C1 segment of cervical spinal cord (tissue), 14 donors: ENCODE data around the gene TPK1.
"Not testable (repeated sequence)": the region's sequence is repeated elsewhere in the genome, so short reads cannot be mapped to it uniquely, and the experiment has no call there.

Source experiments
- DNase-seq, 14 donors: peaks; one replicate each; lab custom pipeline; 2025; lab: John Stamatoyannopoulos, UW

The TPK1 gene

DNA sequence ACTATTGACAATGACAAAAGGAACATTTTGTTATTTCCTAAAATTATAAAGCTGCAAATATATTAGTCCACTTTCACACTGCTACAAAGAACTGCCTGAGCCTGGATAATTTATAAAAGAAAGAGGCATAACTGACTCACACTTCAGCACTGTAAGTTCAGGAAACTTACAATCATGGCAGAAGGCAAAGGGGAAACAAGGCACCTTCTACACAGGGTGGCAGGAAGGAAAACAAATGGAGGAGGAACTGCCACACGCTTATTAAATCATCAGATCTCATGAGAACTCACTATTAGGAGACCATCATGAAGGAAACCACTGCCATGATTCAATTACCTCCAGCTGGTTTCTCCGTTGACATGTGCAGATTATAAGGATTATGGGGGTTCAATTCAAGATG is 203.1 kb downstream of the TPK1 start:
- no peak for DNase-seq

DNA sequence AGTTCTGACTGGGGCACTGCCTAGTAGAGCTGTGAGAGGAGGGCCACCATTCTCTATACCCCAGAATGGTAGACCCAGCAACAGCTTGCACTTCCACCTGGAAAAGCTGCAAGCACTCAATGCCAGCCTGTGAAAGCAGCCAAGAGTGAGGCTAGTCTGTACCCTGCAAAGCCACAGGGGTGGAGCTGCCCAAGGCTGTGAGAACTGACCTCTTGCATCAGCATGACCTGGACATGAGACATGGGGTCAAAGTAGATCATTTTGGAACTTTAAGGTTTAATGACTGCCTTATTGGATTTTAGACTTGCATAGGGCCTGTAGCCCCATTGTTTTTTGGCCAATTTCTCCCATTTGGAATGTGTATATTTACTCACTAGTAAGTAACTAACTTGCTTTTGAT is 206.3 kb downstream of the TPK1 start:
- DNase-seq: no peak

DNA sequence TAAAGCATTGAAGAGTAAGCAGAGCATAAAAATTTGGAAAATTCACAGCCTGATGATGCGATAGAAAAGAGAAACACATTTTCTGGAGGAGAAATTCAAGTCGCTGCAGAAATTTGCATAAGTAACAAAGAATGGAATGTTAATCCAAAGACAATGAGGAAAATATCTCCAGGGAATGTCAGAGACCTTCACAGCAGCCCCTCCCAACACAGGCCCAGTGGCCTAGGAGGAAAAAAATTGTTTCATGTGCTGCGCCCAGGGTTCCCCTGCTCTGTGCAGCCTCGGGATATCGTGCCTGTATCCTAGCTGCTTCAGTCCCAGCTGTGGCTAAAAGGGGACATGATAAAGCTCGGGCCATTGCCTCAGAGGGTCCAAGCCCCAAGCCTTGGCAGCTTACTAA is 206.8 kb downstream of the TPK1 start:
- no peak for DNase-seq

DNA sequence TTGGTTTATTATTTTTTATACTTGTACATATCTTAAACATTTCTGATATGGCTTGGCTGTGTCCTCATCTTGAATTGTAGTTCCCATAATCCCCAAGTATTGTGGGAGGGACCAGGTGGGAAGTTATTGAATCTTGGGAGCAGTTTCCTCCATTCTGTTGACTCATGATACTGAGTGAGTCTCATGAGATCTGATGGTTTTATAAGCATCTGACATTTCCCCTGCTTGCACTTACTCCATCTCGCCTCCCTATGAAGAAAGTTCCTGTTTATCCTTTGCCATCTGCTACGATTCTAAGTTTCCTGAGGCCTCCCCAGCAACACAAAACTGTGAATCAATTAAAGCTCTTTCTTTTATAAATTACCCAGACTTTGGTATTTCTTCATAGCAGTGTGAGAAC is 207.7 kb downstream of the TPK1 start:
- no peak for DNase-seq

DNA sequence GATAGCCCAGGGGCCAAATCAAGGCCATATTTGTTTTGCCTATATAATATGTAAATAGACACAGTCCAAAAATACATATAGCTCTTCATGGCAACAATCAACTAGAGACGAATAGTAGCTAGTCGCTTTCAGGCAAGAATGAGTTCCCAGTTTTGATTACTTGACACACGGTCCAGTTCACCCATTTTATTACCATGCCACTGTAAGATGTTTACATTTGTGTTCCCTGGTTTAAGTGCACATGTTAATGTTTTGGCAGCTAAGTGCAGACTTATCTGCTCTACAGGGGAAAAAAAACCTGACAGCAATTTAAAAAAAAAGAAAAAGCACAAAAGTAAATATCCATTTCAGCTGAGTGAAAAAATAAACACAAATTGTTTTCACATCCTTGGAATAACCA is 213.1 kb downstream of the TPK1 start:
- DNase-seq: no peak

DNA sequence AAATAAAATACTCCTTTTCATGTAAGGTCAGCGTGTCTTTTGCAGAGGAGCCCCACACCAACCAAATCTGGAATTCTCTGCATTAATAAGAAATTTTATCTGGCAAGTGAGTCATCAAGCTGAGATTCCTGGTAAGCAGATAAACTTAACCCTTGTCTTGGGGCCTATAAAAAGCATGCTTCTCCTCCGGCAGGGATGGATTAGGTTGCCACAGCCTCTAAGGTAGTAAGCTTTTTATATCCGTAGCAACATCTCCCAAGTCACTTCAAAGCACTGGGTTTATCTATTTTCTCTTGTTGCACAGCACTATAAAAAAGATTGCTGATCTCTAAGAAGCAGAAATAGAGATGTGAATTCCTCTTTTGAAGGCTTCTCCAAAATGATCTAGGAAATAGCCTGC is 229.6 kb downstream of the TPK1 start:
- DNase-seq: no peak

DNA sequence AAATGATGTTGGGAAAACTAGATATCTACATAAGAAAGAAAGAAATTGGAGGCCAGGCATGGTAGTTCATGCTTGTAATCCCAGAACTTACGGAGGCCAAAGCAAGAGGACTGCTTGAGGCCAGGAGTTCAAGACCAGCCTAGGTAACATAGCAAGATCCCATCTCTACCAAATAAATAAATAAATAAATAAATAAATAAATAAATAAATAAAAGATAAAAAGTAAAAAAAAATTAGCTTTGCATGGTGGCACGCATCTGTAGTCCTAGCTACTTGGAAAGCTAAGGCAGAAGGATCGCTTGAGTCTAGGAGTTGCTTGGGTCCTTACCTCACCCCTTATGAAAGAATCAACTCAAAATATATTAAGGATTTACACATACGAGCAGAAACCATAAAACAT is 238.9 kb downstream of the TPK1 start:
- no peak for DNase-seq

DNA sequence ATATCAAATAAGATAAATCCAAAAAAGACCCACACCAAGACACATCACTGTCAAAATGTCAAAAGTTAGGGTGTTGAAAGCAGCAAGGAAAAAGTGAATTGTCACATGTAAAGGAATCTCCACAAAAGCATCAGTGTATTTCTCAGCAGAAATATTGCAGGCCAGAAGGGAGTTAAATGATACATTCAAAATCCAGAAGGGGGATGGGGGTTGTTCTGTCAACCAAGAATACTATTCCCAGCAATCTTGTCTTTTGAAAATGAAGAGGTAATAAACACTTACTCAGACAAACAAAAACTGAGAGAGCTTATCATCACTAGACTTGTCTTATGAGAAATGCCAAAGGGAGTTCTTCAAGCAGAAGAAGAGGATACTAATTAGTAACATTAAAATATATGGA is 241.3 kb downstream of the TPK1 start:
- no peak for DNase-seq

DNA sequence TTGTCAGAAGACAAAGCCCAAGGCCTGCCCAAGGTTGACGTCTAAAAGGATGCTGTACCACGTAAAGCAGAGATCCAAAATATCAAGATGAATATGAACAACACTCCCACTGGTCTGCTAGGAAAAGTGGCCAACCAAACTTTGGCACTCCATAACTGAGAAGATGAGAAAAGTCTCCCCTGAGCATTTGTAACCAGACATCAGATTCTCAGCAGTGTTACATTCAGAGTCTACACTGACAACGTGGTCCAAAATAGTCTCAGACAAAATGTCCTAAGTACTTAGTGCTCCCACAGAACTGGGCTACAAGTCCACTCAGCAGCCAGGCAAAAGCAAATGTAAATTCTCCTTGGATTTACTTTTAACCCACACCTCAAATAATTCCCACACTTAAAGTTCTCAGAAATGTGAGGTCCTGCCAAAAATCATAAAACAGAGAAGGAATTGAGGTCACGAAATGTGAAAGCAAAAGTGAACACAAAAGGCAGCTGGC is 247.2 kb downstream of the TPK1 start:
- no peak for DNase-seq

DNA sequence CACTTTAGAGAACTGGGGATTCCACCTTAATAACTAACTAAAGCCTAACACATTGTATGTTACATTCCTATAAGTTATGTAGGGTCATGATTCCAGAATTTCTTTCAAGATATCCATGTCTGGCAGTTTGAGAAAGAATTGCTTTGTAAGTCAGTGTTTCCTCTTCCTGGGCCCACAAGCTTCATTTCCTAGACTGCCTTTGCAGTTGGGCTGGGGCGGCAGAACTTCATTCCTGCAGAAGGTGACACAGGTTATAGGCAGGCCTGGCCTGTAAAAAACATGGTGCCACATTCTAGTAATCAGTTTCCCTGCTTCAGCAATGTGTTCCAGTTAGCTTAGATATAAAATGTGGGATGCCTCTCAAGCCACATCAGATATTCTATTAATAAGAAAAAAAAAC is 248.2 kb downstream of the TPK1 start:
- no peak for DNase-seq

DNA sequence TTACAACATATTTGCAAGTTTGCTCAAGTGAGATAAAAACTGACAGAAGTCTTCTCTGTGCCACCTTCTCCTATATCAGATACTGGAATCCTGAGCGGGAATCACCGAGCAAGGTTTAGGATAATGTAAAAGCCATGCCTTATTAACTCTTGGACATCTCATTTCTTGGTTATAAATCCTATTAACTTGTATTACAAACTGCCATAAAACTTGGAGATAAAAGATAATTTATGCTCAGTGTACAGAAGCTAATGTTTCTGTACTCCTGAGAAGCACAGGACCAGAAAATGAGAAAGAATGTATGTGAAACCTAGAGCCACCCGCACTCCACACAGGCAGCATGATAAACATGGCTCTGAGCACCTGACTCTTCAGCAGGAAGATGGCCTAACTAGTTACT is 251.1 kb downstream of the TPK1 start:
- DNase-seq: no peak

DNA sequence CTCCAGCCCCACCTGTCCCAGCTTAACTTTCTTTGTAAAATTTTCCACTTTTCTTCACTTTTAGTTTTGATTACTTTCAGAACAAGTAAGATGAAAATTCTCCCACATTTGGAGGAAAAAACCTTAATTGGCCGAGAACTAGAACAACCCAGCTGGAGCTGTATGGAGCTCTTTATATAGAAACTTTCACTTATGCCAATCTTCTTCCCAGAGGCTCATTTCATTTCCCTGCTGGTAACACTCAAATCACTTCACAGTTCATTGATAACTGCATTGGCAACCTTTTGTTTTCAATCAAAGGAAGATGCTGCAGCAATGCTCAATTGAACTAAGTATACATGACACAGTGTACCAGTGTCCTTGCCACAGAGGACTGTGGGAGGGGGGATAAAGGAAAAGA is 256.2 kb downstream of the TPK1 start:
- DNase-seq: no peak

DNA sequence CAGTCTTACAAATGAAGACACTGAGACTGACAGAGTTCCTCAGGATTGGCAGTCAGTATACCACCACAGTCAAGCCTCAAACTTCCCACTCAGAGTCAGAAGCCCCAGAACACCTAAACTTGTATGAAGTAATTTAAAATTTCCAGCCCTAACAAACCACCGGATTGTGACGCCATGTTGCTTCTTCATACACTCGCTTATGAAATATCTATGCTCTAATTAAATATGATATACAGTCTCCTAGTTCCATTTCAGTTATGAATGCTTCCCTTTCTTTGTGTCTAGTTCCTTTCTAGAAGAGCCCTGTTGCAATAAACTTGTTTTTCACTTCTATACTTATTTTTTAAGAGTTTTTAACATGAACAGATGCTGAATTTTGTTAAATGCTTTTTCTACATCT is 260.4 kb downstream of the TPK1 start:
- DNase-seq: no peak

DNA sequence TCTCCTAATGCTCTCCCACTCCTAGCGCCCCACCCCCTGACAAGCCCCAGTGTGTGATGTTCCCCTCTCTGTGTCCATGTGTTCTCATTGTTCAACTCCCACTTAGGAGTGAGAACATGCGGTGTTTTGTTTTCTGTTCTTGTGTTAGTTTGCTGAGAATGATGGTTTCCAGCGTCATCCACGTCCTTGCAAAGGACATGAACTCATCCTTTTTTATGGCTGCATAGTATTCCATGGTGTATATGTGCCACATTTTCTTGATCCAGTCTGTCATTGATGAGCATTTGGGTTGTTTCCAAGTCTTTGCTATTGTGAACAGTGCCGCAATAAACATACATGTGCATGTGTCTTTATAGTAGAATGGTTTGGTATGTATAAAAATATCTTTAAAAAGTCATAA is 261.1 kb downstream of the TPK1 start:
- not testable (repeated sequence) for DNase-seq

DNA sequence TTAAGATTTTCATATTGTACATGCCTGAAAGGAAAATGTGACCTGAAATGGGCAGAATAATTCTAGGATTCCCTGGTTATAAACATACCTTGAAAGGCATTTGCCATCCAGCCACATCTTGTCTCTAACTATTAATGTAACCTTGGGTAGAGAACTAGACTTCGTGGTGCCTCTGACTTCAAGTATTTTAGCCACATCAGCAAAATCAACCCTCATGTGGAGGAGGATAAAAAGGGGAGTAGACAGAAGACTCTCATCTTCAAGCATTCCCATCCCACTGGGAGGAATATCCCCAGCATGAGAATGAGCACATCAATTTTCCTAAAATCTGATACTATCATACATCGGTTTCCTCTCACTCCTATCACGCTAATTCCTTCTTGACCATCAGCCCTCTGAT is 267.6 kb downstream of the TPK1 start:
- no peak for DNase-seq

DNA sequence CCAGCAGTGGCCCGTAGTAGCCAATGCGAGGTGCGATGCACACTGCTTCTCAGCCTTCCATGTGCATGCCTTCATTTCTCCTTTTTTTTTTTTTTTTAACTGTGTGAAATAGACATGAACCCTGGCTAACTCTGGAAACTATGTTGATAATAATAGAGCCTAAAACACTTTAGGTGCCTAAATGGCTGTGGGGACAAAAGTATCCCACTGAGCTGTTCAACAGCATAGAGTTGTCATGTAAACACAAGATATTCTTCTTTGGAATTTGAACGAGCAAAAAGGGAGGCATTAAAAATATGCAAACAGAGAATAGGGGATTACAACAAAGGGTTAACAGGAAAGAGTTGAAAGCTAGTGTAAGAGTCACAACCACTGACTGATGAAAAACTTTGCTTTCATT is 270.3 kb downstream of the TPK1 start:
- DNase-seq: no peak

DNA sequence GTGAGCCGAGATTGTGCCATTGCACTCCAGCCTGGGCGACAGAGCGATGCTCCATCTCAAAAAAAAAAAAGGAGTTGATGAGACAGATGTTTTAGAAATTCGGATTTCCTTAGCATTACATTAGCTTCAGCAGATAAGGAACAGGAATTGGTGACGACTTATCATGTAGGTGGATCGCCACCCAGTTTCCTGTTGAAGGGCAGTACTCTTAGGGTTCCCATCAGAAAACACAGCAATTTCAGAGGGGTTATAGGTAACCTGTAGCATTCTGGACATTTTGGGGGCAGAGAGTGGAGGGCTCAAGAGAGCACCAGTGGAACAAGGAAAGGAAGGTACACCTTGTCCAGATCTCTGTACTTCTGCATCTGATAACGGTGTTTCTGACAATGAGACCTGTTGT is 286.0 kb downstream of the TPK1 start:
- no peak for DNase-seq

DNA sequence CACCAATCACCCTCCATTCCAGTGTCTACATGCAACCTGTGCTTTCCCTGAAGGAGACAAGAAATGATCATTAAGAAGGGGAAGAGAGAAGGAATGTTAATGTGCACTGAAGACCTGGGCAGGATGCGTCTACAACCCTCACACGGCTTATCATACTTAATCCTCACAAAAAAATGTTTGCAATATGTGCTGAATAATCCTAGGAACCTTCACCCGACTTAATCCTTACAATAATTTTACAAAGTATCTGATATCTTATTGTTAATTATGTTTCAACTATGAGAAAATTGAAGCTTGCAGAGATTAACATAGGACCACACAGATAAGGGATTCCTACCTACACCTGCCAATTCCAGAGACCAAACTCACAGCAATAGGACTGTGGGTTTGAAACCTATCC is 287.3 kb downstream of the TPK1 start:
- no peak for DNase-seq

DNA sequence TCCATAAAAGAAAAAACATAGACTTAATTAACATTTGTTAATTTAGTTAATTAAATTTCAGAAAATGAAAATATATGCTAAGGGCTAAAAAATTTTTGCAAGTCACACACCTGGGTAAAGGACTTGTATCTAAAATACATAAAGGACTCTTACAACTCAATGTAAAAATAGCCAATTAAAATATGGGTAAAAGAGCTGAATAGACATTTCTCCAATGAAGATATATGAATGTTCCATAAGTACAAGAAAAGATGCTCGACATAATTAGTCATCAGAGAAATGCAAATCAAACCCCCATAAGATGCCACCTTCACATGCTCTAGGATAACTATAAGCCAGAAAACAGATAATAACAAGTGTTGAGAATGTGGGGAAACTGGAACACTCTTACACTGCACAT is 288.0 kb downstream of the TPK1 start:
- no peak for DNase-seq

DNA sequence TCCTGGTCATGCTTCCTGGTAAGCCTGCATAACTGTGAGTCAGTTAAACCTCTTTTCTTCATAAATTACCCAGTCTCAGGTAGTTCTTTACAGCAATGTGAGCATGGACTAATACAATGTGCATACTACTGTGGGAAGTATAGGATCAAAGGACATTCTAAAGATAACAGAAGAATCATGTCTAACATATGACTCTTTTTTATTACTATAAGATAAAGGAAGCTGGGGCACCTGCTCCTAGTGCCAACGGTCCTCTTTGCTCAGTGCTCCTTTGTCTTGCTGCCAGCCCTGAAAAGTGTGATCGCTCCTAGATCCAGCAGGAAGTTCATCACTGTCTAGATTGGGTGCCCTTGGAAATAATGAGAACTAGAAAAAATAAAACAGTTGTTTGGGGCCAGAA is 289.1 kb downstream of the TPK1 start:
- no peak for DNase-seq

DNA sequence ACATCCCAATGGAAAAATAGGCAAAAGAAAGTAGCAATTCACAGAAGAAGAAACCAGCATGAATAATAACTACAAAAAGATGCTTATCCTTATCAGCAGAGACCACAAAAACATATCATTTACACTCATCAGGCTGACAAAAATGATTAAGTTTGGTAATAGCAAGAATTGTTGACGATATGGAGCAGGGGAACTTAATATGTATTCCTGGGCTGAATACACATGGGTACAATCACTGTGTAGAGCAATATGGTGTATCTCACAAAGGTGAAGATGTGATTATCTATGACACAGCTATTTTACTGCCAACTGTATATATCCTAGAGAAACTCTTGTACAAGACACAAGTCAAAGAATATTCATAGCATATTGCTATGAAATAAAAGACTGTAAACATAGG is 290.5 kb downstream of the TPK1 start:
- no peak for DNase-seq

DNA sequence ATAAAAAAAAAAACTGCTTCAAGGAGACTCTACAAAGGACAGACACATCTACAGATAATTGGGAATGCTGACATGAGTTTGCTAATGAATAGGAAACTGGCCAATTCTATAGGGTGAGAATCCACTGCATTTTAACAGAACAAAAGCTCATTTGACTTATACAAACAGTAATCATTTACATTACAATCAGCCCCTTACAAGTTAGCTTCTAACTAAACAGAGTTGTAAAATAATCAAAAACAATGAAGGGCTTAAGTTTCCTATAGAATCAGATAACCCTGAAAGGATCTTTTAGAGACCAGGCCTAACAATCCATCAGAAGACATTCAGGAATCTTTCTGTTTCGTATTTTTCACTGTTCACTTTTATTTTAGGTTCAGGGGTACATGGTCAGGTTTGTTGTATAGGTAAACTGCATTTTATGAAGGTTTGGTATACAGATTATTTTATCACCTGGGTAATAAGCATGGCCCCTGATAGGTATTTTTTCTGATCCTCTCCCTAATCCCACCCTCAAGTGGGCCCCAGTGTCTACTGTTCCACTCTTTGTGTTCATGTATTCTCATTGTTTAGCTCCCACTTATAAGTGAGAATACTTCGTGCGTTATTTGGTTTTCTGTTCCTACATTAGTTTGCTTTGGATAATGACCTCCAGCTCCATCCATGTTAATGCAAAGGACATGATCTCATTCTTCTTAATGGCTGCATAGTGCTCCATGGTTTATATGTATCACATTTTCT is 301.0 kb downstream of the TPK1 start:
- DNase-seq: no peak

DNA sequence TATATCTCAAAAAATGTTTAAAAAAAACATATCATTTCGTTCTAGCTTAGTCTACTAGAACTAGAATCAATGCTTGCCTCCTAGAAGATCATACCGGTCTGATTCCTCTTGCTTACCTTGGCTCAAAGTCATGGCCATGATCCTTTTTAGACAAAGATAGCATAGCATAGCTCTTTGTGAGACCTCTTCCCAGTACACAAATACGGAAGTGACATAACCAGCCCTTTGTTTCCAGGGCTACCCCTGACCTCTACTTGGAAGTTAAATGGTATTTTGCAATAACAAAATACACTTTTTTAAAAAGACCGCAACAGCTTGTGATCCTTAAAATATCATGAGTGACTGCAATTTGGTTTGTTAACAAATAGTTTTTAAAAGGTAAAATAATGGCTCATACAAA is 301.7 kb downstream of the TPK1 start:
- no peak for DNase-seq

DNA sequence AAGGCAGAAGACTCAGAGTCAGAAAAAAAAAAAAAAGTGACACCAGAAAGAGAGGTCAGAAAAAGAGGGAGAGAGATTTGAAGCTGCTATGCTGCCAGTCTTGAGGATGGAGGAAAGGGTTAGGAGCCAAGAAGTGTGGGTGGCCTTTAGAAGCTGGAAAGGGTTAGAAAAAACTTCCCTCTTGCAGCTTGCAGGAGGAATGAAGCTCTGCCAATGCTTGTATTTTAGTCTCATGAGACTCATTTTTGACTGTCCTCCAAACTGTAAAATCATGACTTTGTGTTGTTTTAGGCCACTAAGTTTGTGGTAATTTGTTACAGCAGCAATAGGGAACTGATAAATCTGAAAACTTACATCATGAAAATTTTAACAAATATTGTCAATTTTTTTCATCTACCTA is 304.7 kb downstream of the TPK1 start:
- DNase-seq: no peak
